Fibroblast of mammary gland (primary cell): Measurements from ENCODE around the gene HADH.
A peak's percentile ranks its signal among the peaks of the same experiment; 100 is the strongest.
"Not testable (repeated sequence)": the region's sequence is repeated elsewhere in the genome, so short reads cannot be mapped to it uniquely, and the experiment has no call there.

Source experiments
- DNase-seq: peaks from one replicate; pipeline ENCODE4 v3.0.0-alpha.2; 2010; ENCODE audit warnings: low read depth
- H3K4me3 ChIP-seq: 2 replicates; pipeline ENCODE4 v1.5.1; 2011; ENCODE audit warnings: low read depth, mild to moderate bottlenecking, low read length, moderate library complexity; ENCODE audit not compliant: control insufficient read depth
- CTCF ChIP-seq: conservative IDR thresholded peaks from 2 replicates; pipeline ENCODE4 v1.5.1; 2011; ENCODE audit warnings: low read depth, low read length, inconsistent platforms; ENCODE audit not compliant: control insufficient read depth, insufficient read depth

HADH gene

GRCh38 chr4:108048997-108049396, 59.3 kb downstream of the HADH start:
- H3K4me3 ChIP-seq = peak overlapping the region; percentile 11
- no peak for TF ChIP-seq CTCF
- peak; percentile 53 for DNase-seq

DNA sequence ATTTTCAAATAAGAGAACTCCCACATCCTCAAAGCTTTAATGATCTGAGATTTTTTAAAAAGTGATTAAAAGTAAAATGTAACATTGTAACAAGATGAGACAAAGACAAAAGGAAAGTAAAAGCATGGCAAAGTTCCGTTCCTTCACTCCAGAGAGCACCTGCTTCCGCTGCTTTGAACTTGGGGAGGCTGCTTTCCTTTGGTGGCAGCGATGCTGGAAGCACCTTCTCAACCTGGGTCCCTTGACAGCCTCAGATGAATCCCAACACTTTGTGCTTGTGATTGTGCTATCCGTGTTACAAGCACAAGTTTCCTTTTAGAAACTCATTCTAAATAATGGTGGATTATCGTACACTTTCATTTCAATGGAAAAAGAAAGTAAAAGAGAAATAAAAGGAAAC, 59.7 kb downstream of the HADH start:
- no peak for DNase-seq
- peak overlapping the region; percentile 11 for H3K4me3 ChIP-seq
- no peak for TF ChIP-seq CTCF

GRCh38 chr4:108050166-108051111, 60.8 kb downstream of the HADH start:
- not testable (repeated sequence) for H3K4me3 ChIP-seq, DNase-seq

DNA sequence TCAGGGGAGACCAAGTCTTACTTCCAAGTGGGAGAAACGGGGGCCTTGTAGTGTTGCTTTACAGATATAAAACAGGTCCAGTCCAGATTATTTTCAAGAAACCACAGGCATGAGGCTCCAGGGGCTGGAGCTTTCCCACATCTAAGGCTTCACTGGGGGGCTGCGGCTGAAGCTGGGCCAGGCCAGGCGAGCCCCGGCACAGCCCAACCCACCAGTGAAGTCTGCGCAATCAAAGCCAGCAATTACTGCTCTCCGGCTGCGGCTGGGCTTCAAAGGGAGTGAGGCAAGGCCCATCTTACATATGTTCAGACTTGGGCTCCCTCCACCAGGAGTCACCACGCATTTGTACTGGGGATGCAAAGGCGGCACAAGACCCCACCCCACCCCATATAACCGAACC, 61.7 kb downstream of the HADH start:
- DNase-seq = no peak
- TF ChIP-seq CTCF = no peak

DNA sequence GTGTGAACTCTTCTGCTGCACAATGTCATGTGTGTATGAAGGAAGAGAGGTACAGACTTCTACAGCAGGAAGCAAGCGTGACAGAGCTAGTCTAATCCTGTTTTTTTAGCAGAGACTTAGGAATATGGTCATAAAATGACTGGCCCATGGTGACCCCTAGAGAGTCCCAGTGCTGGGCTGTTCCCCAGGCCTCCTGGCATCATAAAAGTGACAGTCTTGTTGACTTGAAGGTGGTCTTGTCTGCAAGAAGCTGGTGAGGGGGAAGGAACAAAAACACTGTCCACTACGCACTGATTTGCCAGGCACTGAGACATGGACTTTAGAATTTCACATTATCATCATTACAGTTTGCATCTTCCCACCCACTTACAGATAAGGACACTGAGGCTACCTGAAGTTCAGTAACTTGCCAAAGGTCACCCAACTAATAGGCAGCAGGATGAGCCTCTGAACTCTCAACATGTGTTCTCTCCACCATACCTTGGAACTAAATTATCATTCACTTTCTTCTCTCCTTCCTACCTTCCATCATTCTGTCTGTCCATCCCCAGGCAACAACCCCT, 63.0 kb downstream of the HADH start:
- no peak for TF ChIP-seq CTCF
- DNase-seq = no peak
- no peak overlapping the region for H3K4me3 ChIP-seq

More for the DNA sequence above, 61.7 kb downstream of the HADH start:
- no peak overlapping the region for H3K4me3 ChIP-seq

- TF ChIP-seq CTCF = no peak
- no peak overlapping the region for H3K4me3 ChIP-seq
- DNase-seq = no peak
Observed at GRCh38 chr4:108053251-108053711, 63.6 kb downstream of the HADH start.

- no peak for TF ChIP-seq CTCF
- DNase-seq = no peak
- no peak overlapping the region for H3K4me3 ChIP-seq
Observed at GRCh38 chr4:108054025-108054638, 64.4 kb downstream of the HADH start.
